HEK293T (cell line): ENCODE data around the gene SNX4.
"Not testable (repeated sequence)": the region's sequence is repeated elsewhere in the genome, so short reads cannot be mapped to it uniquely, and the experiment has no call there.

ENCODE experiments used
- BHLHE40 ChIP-seq: fragments of 450-650 bp; IDR thresholded peaks from 2 replicates; pipeline ENCODE4 v1.6.1; 2016; ENCODE audit warnings: mild to moderate bottlenecking, moderate library complexity, borderline replicate concordance
- CTBP1 ChIP-seq: fragments of 450-650 bp; IDR thresholded peaks from 2 replicates; pipeline ENCODE4 v1.6.1; 2016; ENCODE audit warnings: borderline replicate concordance
- ELF4 ChIP-seq: fragments of 450-650 bp; IDR thresholded peaks from 2 replicates; pipeline ENCODE4 v1.6.1; 2017; ENCODE audit warnings: antibody characterized with exemption
- FOXA1 ChIP-seq: fragments of 450-650 bp; IDR thresholded peaks from 2 replicates; pipeline ENCODE4 v1.6.1; 2016; ENCODE audit warnings: mild to moderate bottlenecking
- FOXK2 ChIP-seq: fragments of 450-650 bp; IDR thresholded peaks from 2 replicates; pipeline ENCODE4 v1.6.1; 2016; ENCODE audit warnings: mild to moderate bottlenecking
- FOXM1 ChIP-seq: fragments of 450-650 bp; IDR thresholded peaks from 2 replicates; pipeline ENCODE4 v1.6.1; 2017; ENCODE audit warnings: mild to moderate bottlenecking, borderline replicate concordance
- L3MBTL2 ChIP-seq: fragments of 450-650 bp; conservative IDR thresholded peaks from 2 replicates; pipeline ENCODE4 v1.6.1; 2016; ENCODE audit warnings: mild to moderate bottlenecking
- LEF1 ChIP-seq: fragments of 450-650 bp; IDR thresholded peaks from 2 replicates; pipeline ENCODE4 v1.6.1; 2017; ENCODE audit warnings: mild to moderate bottlenecking, borderline replicate concordance
- PKNOX1 ChIP-seq: fragments of 450-650 bp; IDR thresholded peaks from 2 replicates; pipeline ENCODE4 v1.6.1; 2016
- SP1 ChIP-seq: fragments of 450-650 bp; IDR thresholded peaks from 2 replicates; pipeline ENCODE4 v1.6.1; 2017
- SUZ12 ChIP-seq: fragments of 450-650 bp; IDR thresholded peaks from 2 replicates; pipeline ENCODE4 v1.6.1; 2016; ENCODE audit warnings: mild to moderate bottlenecking
- TARDBP ChIP-seq: fragments of 450-650 bp; IDR thresholded peaks from 2 replicates; pipeline ENCODE4 v1.6.1; 2016
- ZNF384 ChIP-seq: fragments of 450-650 bp; IDR thresholded peaks from 2 replicates; pipeline ENCODE4 v1.6.1; 2016

GRCh38 chr3:125520563-125520919 is 539 bp upstream of the SNX4 start:
- TF ChIP-seq FOXM1, ZNF384, SP1, BHLHE40, ELF4, LEF1, FOXK2, FOXA1, L3MBTL2, PKNOX1, CTBP1, TARDBP, SUZ12: not testable (repeated sequence)
